Esophagus muscularis mucosa (tissue), 4 donors: ENCODE measurements around the gene NPAS3. TPM values are rescaled to one million over a fixed set of nuclear protein-coding genes. Genes with fewer than 3 reads are reported as not detected.

Experiments
- DNase-seq: peaks from one replicate; pipeline ENCODE4 v3.0.0-alpha.2; 2017; ENCODE audit errors: extremely low spot score
- H3K27ac ChIP-seq, 4 donors: fragments of 200-600 bp; sonication (generic); replicated peaks in 1 of 4; 1 replicate in 3 of 4; 2 replicates in 1 of 4; pipeline ENCODE4 v1.5.1; 2016 to 2019; ENCODE audit warnings: mild to moderate bottlenecking in 1 of 4
- H3K27me3 ChIP-seq, 4 donors: fragments of 200-600 bp; sonication (generic); one replicate each; pipeline versions ENCODE4 v1.5.1 to v1.6.0; 2016 to 2019
- H3K36me3 ChIP-seq, 4 donors: fragments of 200-600 bp; sonication (generic); one replicate each; pipeline ENCODE4 v1.5.1; 2016 to 2019
- H3K4me1 ChIP-seq, 4 donors: fragments of 200-600 bp; sonication (generic); one replicate each; pipeline ENCODE4 v1.5.1; 2016 to 2019
- H3K4me3 ChIP-seq, 4 donors: fragments of 200-600 bp; sonication (generic); 1 replicate in 2 of 4; 2 replicates in 2 of 4; pipeline ENCODE4 v1.5.1; 2016 to 2019; ENCODE audit warnings: mild to moderate bottlenecking in 4 of 4, moderate library complexity in 1 of 4
- H3K9me3 ChIP-seq, 4 donors: fragments of 200-600 bp; sonication (generic); 1 replicate in 3 of 4; 2 replicates in 1 of 4; pipeline ENCODE4 v1.5.1; 2016 to 2019
- CTCF ChIP-seq, 3 experiments: fragments of 200-600 bp in 2 of 3; fragments of 450-650 bp in 1 of 3; sonication (generic) in 2 of 3; IDR thresholded peaks; one replicate each; pipeline ENCODE4 v1.5.1; 2017 to 2019; ENCODE audit warnings: antibody characterized with exemption in 3 of 3, mild to moderate bottlenecking in 2 of 3, moderate library complexity in 1 of 3
- EP300 ChIP-seq: sonication (generic); formaldehyde crosslinking; IDR thresholded peaks from one replicate; pipeline ENCODE4 v1.6.1; 2017; ENCODE audit warnings: antibody characterized with exemption
- POLR2A ChIP-seq: fragments of 450-650 bp; IDR thresholded peaks from one replicate; pipeline ENCODE4 v1.6.1; 2017; ENCODE audit warnings: antibody characterized with exemption, moderate library complexity, mild to moderate bottlenecking, low read depth
- POLR2AphosphoS5 ChIP-seq, 2 donors: sonication (generic); formaldehyde crosslinking; IDR thresholded peaks; one replicate each; pipeline ENCODE4 v1.6.1; 2017; ENCODE audit warnings: antibody characterized with exemption in 2 of 2
- WGBS: methylation state at CpG from one replicate; pipeline ENCODE4 v1.1.5; 2018; 5-methylcytosine and 5-hydroxymethylcytosine counted together
- intact Hi-C: fragments of 100-400 bp; cut with DNase I; formaldehyde crosslinking; loops from one replicate; pipeline ENCODE4 v1.15.1; 2023
- total RNA-seq, 4 donors: library from RNA; depleted of rRNA; stranded (reverse); fragments of >200 nt; gene quantifications; one replicate each; pipeline versions ENCODE4 v1.1.0 to v1.2.1, GENCODE V29; 2016

NPAS3 gene
- total RNA-seq, 4 donors from 2014 or later: 3.3 to 7.3 (median 5.8) TPM

GRCh38 chr14:33369972-33370371 lies 431.3 kb downstream of the NPAS3 start:
- no peak overlapping the region for H3K4me3 ChIP-seq
- H3K27me3 ChIP-seq: no peaks in the 10 kb centered on the region
- H3K27ac ChIP-seq: no peak overlapping the region
- intact Hi-C loops: no loop called here
- TF ChIP-seq POLR2A (no peak), EP300 (no peak), CTCF (IDR thresholded peaks at IDR 0.05) (no peak), POLR2AphosphoS5 (IDR thresholded peaks at IDR 0.05) (no peak)
- no peak for DNase-seq
- H3K36me3 ChIP-seq: no peaks in the 10 kb centered on the region
- no peaks in the 10 kb centered on the region for H3K4me1 ChIP-seq
- H3K9me3 ChIP-seq: no peaks in the 10 kb centered on the region

- WGBS: 71% methylated on average over 1 of the region's 1 CpG
Measured at GRCh38 chr14:33370426-33370825, 431.7 kb downstream of the NPAS3 start.

GRCh38 chr14:33375196-33375595 lies 436.5 kb downstream of the NPAS3 start:
- no peak overlapping the region for H3K4me3 ChIP-seq
- no peaks in the 10 kb centered on the region for H3K27me3 ChIP-seq
- no peaks in the 10 kb centered on the region for H3K9me3 ChIP-seq
- TF ChIP-seq EP300 (no peak), CTCF (IDR thresholded peaks at IDR 0.05) (no peak), POLR2A (no peak), POLR2AphosphoS5 (IDR thresholded peaks at IDR 0.05) (no peak)
- no peaks in the 10 kb centered on the region for H3K36me3 ChIP-seq
- intact Hi-C loops: no loop called here
- no peak overlapping the region for H3K27ac ChIP-seq
- no peak for DNase-seq
- H3K4me1 ChIP-seq: no peaks in the 10 kb centered on the region
- 93% methylated on average over 2 of the region's 2 CpGs for WGBS

More at GRCh38 chr14:33370426-33370825, 431.7 kb downstream of the NPAS3 start:
- no peaks in the 10 kb centered on the region for H3K4me1 ChIP-seq
- TF ChIP-seq POLR2AphosphoS5 (IDR thresholded peaks at IDR 0.05) (no peak), CTCF (IDR thresholded peaks at IDR 0.05) (no peak), POLR2A (no peak), EP300 (no peak)
- intact Hi-C loops: no loop called here
- no peak overlapping the region for H3K4me3 ChIP-seq
- no peak for DNase-seq
- no peaks in the 10 kb centered on the region for H3K27me3 ChIP-seq
- H3K9me3 ChIP-seq: no peaks in the 10 kb centered on the region
- no peaks in the 10 kb centered on the region for H3K36me3 ChIP-seq
- no peak overlapping the region for H3K27ac ChIP-seq

GRCh38 chr14:33375786-33376185 lies 437.1 kb downstream of the NPAS3 start:
- H3K4me3 ChIP-seq: no peak overlapping the region
- intact Hi-C loops: no loop called here
- H3K36me3 ChIP-seq: no peaks in the 10 kb centered on the region
- H3K9me3 ChIP-seq: no peaks in the 10 kb centered on the region
- TF ChIP-seq POLR2AphosphoS5 (IDR thresholded peaks at IDR 0.05) (no peak), EP300 (no peak)
- no peak overlapping the region for H3K27ac ChIP-seq
- DNase-seq: no peak
- 91% methylated on average over 4 of the region's 4 CpGs for WGBS
- H3K27me3 ChIP-seq: no peaks in the 10 kb centered on the region
- no peaks in the 10 kb centered on the region for H3K4me1 ChIP-seq

- intact Hi-C loops: no loop called here
- no peak for TF ChIP-seq EP300
- TF ChIP-seq POLR2A: no peak
- TF ChIP-seq CTCF (IDR thresholded peaks at IDR 0.05): no peak
- TF ChIP-seq POLR2AphosphoS5 (IDR thresholded peaks at IDR 0.05): no peak
- H3K27ac ChIP-seq: no peak overlapping the region
- no peak overlapping the region for H3K4me3 ChIP-seq
- H3K36me3 ChIP-seq: no peaks in the 10 kb centered on the region
- no peaks in the 10 kb centered on the region for H3K9me3 ChIP-seq
- H3K27me3 ChIP-seq: no peaks in the 10 kb centered on the region
- DNase-seq: no peak
- no peaks in the 10 kb centered on the region for H3K4me1 ChIP-seq
- WGBS: 57% methylated on average over 3 of the region's 3 CpGs
Measured at GRCh38 chr14:33376510-33376909, 437.8 kb downstream of the NPAS3 start.
